Ovary (tissue), 3 donors: Measurements from ENCODE around the gene CWF19L2.

Experiments
- CTCF ChIP-seq, 3 donors: fragments of 450-650 bp in 2 of 3; fragments of 200-600 bp in 1 of 3; IDR thresholded peaks; one replicate each; pipeline versions ENCODE4 v1.5.1 to v1.8.0; 2016 to 2022; ENCODE audit warnings: antibody characterized with exemption in 3 of 3, mild to moderate bottlenecking in 1 of 3
- POLR2A ChIP-seq: fragments of 450-650 bp; IDR thresholded peaks from one replicate; pipeline ENCODE4 v1.6.1; 2017; ENCODE audit warnings: antibody characterized with exemption, mild to moderate bottlenecking, moderate library complexity
- donor health status: DM: no; HTN: no; CAD: no.

DNA sequence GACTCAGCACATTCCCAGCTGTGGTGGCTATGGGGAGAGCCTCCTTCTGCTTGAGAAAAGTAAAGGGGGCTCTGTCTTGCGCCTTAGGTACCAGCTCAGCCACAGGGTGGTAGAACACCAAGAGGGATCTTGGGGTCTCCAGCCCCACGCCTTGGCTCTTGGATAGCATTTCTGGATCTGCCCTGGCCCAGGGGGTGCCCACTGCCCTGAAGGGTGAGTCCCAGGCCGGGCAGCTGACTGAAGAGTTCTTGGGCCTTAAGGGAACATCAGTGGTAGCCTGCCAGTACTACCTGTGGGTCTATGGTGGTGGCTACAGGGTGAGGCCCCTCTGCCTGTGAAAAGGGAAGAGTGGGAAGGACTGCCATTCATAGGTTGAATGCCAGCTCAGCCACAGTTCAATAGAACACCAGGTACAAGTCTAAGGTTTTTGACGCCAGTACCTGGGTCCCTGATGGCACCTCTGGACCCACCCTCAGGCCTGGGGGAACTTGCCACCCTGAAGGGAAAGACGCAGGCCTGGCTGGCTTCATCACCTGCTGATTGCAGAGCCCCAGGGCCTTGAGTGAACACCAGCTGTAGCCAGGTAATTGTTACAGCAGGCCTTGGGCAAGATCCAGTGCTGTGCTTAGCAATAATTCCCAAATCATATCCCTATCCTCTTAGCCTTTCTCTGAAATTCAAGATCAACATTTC lies 3.9 kb downstream of the CWF19L2 start:
- no peak for TF ChIP-seq POLR2A
- no peak for TF ChIP-seq CTCF (IDR thresholded peaks at IDR 0.05)
